Activated CD4-positive, alpha-beta T cell treated with anti-CD3 and anti-CD28 coated beads, Interleukin-2, amount 50 U/mL, for 48 hours (primary cell): ENCODE measurements around the gene ATAD5.
"Not testable (repeated sequence)": the region's sequence is repeated elsewhere in the genome, so short reads cannot be mapped to it uniquely, and the experiment has no call there.

ENCODE experiments used
- DNase-seq, 2 experiments: peaks; one replicate each; pipeline ENCODE4 v3.0.0-alpha.2; 2020

The ATAD5 gene

DNA sequence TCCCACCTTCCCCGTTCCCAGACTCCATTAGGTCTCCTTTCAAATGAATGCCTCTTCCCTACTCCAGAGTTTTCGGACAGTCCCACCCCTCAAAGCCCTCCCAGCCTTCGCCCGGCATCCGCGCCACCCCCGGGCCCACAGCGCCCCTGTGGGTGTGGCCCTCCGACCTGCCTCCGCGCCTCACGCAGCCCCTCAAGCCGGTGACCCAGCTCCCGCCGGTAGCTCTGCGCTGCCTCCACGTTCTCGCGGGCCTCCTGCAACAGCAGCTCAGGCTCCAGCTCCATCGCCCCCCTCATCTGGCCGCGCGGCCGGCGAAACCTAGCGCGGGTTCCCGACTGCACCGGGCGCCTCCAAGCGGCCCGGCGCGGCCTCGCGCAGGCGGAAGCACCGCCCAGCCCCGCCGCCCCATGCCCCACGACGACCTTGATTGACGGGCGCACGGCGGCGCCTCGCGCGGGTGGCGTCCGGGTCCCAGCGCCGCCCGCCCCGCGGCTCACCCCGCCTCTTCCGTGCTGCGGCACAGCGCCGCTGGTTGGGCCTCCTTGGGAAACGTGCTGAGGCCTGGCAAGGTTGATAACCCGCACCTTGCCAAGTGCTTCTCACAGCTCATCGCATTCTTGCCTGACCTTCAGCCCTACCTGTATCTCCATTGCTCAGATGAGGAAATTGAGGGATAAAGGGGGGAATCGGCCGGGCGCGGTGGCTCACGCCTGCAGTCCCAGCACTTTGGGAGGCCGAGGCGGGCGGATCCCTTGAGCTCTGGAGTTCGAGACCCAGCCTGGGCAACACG lies 7.2 kb upstream of the ATAD5 start, which contains the start of gene CRLF3:
Gene CRLF3 (minus strand): TSS at position 337 of the 790 bp plus-strand sequence. CDS start 41 bp downstream, at position 296.
- DNase-seq: peak; percentile 87 to 88

DNA sequence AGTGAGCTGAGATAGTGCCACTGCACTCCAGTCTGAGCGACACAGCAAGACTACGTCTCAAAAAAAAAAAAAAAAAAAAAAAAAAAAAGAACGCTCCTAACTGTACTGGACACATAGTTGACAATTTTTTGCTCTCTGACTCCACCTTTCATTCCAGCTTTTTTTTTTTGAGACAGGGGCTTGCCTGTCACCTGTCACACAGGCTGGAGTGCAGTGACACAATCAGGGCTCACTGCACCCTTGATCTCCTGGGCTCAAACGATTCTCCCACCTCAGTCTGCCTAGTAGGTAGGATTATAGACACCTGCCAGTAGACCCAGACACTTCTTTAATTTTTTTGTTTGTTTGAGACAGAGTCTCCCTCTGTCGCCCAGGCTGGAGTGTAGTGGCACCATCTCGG lies 4.7 kb upstream of the ATAD5 start:
- DNase-seq: no peak

DNA sequence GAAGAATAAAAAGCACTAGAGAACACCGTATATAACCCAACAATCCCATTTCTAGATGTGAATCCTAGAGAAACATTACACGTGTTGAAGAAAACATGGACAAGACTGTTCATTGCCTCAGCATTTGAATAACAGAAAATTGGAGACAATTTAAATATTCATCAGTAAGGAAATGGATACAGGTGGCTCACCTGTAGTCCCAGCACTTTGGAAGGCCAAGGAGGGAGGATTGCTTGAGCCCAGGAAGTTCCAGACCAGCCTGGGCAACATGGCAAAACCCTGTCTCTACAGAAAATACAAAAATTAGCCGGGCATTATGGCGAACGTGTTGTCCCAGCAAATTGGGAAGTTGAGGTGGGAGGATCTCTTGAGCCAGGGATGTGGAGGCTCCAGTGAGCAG lies 2.7 kb upstream of the ATAD5 start:
- no peak for DNase-seq

DNA sequence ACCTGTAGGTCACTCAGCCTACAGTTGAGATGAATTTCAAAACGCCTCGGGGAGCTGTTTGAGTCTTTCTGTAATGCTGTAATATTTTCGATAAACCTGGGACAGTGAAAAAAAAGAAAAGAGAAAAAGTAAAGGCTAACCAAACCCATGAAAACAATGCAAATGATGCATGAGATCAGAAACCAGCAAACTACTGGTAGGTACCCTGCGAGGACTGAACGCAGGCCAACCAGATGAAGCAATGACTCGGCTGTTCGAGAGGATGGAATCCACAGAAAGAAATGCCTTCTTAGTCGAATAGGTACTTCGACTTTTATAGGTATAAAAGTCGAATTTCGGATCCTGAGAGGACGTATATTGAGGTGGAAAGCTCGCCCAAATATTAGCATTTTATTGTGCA lies 509 bp upstream of the ATAD5 start:
- peak in 1 of 2 experiments; percentile 23 for DNase-seq

DNA sequence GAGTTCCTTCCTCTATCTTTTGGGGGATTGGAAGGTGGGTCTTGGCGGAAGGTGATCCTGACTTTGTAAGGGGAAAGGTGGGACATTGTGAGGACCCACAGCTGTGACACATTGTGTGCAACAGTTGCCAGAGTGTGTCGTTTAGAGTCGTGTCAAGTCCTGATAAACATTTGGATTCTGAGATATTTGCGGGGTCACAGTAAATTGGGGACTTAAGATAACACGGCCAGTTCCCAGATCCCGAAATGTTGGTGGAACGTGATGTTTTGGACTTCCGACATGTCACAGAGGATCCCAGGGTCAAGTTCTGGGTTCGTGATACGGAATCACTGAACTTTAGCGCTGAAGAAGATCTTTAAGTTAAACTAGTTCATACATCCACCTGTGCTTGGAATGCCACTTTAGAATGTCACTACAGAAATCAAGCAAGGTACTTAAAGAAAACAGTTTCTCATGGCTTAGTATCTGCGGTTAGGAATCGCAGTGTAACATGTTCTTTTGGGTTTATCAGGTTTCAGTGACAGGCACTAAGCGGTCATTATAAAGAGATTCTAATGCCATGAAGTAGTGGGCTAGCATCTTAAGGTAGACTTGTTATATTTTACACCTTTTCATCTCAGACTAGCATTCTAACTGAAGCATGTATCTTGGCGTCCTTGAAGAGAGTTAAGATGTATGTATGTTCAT lies 815 bp downstream of the ATAD5 start:
- no peak for DNase-seq

DNA sequence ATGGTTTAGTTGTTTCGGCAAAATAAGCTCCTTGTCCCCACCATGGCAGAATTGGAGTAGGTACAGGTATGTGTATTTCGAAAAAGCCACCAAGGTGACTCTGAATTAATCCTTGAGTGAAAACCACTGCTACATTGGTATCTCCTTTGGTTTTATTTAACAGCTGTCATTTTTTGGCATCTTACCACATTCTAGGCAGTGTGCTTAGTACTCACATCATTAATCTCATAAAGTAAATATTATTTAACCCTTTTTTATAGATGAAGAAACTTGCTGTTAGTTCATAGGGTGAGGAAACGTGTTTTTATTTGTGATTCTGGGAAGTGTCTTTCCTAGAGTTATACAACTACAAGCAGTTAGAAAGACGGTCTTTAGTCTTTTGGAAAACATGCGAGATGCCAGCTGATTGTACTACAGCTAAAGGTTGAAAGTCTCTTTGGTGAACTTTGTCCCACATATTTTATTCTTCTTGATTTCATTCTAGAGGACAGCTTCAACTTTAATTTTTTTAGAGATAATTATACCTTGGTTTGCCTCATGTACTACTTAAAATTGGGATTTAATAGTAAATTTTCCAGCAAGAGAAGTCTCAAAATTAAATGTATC lies 6.5 kb downstream of the ATAD5 start:
- DNase-seq: no peak

DNA sequence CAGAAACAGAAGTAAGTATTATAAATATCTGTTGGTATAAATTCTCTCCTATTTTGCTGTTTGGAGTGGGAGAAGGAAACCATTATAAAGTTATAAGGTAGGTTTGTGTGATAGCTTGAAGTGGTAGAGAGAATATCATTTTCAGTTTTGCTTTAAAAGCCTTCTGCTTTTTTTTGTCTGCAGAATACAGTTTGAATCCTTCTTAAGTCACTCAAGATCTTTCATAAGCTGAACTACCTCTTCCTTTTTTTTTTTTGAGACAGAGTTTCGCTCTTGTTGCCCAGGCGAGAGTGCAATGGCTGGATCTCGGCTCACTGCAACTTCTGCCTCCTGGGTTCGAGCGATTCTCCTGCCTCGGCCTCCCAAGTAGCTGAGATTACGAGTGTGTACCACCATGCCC lies 9.0 kb downstream of the ATAD5 start:
- DNase-seq: no peak

DNA sequence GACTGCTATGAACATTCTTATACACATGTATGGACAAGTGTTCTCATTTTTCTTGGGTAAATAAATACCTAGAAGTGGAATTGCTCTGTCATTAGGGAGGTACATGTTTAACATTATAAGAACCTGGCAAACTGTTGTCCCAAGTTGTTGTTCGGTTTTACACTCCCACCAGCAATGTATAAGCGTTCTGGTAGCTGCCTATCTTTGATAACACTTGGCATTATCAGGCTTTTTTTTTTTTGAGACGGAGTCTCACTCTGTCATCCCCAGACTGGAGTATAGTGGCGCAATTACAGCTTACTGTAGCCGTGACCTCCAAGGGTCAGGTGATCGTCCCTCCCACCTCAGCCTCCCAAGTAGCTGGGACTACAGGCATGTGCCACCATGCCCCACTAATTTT lies 16.3 kb downstream of the ATAD5 start:
- no peak for DNase-seq

DNA sequence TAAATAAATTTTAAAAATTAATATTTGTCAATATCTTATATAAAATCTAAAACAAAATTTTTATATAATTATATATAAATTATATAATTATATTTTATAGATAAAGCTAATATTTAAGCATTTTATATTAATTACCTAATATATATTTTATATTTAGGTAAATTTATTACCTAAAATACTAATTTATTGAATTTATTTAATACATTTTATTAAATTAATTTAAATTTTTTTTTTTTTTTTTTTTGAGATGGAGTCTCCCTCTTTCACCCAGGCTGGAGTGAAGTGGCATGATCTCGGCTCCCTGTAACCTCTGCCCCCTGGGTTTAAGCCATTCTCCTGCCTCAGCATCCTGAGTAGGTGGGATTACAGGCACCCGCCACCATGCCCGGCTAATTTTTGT lies 22.4 kb downstream of the ATAD5 start:
- DNase-seq: no peak

DNA sequence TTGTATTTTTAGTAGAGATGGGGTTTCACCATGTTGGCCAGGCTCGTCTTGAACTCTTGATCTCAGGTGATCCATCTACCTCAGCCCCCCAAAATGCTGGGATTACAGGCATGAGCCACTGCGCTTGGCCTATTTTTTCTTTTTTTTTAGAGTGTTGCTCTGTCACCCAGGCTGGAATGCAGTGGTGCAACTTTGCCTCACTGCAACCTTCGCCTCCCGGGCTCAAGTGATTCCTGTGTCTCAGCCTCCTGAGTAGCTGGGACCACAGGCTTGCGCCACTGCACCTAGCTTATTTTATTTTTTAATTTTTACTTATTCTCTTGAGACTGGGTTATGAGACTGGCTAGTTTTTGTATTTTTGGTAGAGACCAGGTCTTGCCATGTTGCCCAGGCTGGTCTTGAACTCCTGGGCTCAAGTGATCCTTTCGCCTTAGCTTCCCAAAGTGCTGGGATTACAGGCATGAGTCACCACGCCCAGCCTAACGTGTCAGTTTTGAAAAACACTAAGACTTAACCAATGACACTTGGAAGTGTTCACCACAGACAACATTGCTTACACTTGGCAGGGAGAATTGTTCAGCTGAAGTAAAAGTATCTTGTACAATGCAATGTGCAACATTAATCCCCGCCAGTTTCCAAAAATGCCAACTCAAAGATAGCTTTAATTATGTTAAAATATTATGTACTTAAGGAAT lies 26.9 kb downstream of the ATAD5 start:
- DNase-seq: no peak

DNA sequence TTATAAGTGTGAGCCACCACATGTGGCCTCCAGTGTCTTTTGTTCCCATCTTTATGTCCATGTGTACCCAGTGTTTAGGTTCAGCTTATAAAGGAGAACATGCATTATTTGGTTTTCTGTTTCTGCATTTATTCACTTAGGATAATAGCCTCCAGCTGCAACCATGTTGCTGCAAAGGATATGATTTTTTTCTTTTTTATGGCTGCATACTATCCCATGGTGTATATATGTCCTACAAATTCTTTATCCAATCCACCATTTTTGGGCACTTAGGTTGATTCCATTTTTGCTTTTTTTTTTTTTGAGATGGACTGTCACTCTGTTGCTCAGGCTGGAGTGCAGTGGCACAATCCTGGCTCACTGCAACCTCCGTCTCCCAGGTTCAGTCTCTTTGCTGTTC lies 32.9 kb downstream of the ATAD5 start:
- DNase-seq: no peak

DNA sequence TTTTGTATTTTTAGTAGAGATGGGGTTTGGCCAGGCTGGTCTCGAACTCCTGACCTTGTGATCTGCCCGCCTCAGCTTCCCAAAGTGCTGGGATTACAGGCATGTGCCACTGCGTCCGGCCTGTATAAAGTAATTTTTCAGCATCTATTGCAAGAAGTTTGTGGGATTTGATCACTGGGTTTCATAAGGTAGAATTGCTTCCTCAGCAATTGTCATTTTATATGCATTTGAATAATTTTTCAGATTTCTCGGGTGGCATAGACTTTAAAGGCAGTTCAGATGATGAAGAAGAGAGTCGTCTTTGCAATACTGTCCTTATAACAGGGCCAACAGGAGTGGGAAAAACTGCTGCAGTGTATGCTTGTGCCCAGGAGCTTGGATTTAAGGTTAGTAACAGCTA lies 37.2 kb downstream of the ATAD5 start:
- no peak for DNase-seq

DNA sequence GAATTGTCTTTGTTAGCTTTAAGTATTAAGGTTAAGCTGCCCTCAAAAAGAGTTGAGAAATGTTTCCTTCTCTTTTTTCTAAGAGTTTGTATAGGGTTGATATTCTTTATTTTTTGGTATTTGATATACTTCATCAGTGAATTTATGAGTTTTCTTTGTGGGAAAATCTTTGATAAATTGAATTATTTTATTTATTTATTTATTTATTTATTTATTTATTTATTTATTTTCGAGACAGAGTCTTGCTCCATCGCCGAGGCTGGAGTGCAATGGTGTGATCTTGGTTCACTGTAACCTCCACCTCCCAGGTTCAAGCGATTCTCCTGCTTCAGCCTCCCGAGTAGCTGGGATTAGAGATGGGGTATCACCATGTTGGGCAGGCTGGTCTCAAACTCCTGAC lies 54.4 kb downstream of the ATAD5 start:
- DNase-seq: no peak

DNA sequence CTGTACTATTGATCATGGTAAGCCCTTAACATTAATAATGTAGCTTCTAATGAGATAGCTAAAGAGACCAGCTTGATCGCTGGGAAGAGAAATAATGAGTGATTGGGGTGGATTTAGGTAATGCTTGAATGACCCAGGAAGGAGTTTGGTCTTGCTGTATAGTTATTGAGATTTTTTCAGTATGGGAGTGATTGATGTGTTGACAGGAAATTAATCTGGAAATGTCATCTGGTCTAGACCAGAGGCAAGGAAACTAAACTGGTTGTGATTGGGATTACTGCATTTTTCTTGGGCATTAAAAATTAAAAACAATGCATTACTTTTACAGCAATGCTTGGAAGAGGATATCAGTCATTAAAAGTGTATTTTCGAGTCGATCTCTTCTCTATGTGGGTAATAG lies 62.5 kb downstream of the ATAD5 start:
- DNase-seq: no peak

DNA sequence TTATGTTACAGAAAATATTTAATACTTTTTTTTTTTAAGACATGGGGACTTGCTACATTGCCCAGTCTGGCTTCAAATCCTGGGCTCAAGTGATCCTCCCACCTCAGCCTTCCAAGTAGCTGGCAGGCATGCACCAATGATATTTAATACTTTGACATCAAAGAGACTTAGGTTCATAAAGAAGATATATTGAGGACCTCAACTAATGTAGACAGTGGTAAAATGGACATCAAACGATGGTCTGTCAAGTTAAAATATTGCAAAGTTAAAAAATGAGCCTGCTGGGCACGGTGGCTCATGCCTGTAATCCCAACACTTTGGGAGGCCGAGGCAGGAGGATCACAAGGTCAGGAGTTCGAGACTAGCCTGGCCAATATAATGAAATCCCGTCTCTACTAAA lies 65.5 kb downstream of the ATAD5 start:
- no peak for DNase-seq

DNA sequence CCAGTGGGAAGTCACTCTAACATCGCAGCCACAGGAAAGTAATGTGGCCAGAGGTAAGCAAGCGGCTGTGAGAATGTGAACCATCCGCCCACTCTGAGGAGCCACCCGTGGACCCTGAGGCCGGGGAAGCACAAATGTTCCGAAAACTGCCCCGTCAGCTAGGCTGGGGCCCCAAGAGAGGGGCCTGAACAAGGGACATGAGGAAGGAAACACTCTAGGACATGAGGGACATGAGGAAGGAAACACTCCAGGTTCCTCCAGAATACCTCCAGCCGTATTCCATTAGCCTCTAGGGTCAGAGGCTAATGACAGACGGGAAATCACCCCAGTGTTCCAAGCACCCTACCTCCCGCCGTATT lies 74.0 kb downstream of the ATAD5 start:
- DNase-seq: peak; percentile 28 to 37

DNA sequence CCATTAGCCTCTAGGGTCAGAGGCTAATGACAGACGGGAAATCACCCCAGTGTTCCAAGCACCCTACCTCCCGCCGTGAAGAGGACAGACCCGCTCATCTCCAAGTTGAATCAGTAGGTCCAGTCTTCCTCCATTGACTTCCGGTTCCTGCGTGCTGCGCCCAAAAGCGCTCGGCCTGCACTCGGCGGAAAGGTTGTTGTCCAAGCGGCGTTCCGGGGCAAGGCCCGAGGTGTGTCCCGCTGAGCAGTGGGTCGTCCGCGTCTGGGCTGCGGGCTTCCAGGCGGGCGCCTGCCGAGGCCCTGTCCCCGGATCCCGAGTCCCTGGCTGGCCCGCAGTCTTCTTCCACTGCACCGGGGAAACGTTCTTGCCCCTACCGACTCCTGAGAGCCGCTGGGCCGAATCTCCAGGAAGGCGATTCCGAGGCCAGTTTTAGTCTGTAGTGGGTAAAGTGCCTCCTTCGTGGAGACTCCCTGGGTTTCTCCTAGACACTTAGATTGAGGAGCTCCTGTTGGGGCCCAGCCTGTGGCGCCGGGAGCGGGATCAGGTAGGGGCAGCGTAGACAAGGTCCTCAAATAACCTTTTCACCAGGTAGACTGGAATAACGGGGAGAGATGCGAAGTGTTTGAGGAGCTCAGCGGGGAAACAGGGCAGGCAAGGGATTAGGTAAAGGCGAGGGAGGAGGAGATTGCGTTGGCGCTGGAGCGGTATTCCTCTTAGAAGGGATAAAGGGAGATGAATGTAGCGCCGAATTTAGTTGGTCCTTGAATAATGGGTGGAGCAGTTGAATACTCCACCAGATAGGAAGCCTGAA lies 74.5 kb downstream of the ATAD5 start, which contains the start of gene TEFM:
Gene TEFM (minus strand): TSS at position 138 of the 811 bp plus-strand sequence. CDS start 40 bp downstream, at position 98.
- peak; percentile 92 to 93 for DNase-seq

DNA sequence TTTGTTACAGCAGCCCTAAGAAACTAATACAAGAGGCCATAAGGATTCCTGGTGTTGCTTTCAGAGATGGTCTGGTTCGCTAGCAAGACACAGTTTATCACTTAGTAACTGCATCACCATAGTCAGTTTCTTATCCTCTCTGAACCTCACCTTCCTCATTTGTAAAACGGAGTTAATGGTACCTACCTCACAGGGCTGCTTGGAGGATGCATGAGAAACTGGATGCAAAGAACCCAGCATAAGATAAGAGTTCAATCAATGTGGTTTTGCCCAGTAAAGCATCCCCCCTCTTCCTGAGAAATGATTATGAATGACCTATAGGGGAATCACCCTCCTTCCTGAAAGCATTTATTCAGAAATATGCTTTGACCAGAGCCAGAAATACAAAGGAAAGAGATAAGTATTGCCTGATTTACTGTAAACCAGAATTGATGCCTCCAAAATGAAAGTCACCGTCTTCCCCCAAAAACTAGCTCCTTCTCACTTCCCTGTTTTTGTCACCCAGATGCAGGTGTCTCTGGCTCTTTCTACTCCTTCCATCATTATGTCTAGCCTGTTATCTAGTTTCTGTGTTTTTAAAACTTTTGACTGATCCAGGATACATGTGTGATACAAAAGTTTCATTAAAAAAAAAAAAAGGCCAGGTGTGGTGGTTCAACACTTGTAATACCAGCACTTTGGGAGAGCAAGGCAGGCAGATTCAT lies 77.1 kb downstream of the ATAD5 start:
- no peak for DNase-seq

DNA sequence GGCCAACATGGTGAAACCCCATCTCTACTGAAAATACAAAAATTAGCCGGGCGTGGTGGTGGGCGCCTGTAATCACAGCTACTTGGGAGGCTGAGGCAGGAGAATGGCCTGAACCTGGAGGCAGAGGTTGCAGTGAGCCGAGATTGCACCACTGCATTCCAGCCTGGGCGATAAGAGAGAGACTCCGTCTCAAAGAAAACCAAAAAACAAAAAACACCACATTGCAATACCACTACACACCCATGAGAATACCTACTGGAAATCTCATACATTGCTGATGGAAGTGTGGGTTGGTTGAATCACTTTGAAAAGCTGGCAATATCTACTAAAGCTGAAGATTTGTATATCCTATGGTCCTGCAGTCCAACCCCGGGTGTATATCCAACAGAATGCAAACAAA lies 78.4 kb downstream of the ATAD5 start:
- DNase-seq: not testable (repeated sequence)

DNA sequence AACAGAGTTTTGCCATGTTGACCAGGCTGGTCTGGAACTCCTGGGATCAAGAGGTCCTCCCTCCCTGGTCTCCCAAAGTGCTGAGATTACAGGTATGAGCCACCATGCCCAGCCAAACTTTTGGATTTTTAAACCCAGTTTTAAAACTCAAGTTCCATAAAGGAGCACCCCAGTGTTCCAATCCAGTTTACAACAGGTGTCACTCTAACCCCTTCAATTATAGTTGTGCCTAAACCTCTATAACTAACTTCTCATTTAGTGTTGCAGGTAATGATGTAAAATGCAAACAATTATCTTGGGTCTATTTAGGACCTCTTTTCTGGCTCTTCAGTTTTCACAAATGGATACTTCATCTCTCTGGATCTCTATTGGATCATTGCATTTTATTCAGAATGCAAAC lies 82.2 kb downstream of the ATAD5 start:
- DNase-seq: no peak

DNA sequence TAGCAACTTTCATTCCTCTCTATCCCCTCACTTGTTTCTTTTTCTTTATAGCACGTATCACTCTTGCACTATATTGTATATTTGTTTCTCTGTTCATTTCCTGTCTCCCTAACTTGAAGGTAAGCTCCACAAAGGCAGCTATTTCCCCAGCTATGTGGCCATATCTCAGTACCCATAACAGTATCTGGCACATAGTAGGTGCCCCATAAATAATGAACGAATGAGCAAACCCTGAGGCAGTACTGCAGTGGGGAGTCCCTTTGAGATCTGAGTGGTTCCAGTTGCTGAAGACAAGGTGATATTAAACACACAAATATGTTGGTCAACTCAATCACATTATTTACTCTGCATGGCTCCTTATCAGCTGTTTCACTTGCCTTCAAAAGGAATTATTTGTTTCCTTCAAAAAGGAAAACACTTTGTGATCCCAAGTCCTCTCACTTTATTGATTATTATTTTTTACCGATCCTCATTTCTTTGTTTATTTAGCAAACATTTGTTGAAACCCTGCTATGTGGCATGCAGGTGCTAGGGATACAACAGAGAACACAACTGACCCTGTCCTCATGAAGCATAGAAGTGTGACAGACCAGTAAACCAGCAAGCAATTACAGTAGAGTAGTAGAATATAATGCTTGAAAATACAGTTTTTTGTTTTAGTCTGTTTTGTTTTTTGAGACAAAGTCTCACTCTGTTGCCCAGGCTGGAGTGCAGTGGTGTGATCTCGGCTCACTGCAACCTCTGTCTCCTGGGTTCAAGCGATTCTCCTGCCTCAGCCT lies 84.3 kb downstream of the ATAD5 start:
- no peak for DNase-seq
